ENCODE results near the gene FAM219A.

GRCh38 chr9:34373749-34374148 is 84.6 kb downstream of the FAM219A start:
- TF ChIP-seq POLR2A (IDR thresholded peaks at IDR 0.05) = no peak
- TF ChIP-seq CTCF (IDR thresholded peaks at IDR 0.05) = no peak

Data from uterus (tissue), 2 donors.